HG03520 (cell line): Measurements from ENCODE around the gene EEF1A1.
"Not testable (repeated sequence)": the region's sequence is repeated elsewhere in the genome, so short reads cannot be mapped to it uniquely, and the experiment has no call there.

Experiments
- ATAC-seq: cut with Tn5 transposase; IDR thresholded peaks from one replicate; pipeline ENCODE4 v1.9.1; 2021; ENCODE audit warnings: mild to moderate bottlenecking, moderate library complexity; ENCODE audit not compliant: unreplicated experiment

The EEF1A1 gene

GRCh38 chr6:73506246-73506645 is 14.6 kb downstream of the EEF1A1 start:
- no peak for ATAC-seq

GRCh38 chr6:73505705-73506104 is 15.1 kb downstream of the EEF1A1 start:
- not testable (repeated sequence) for ATAC-seq

- ATAC-seq: no peak
Observed at GRCh38 chr6:73505142-73505541, 15.7 kb downstream of the EEF1A1 start.

- no peak for ATAC-seq
Observed at GRCh38 chr6:73504160-73504559, 16.7 kb downstream of the EEF1A1 start.

GRCh38 chr6:73503027-73503772 is 17.6 kb downstream of the EEF1A1 start:
- no peak for ATAC-seq

GRCh38 chr6:73497915-73498314 is 22.9 kb downstream of the EEF1A1 start:
- ATAC-seq: no peak

GRCh38 chr6:73491377-73491776 is 29.5 kb downstream of the EEF1A1 start:
- no peak for ATAC-seq

- ATAC-seq: no peak
Observed at GRCh38 chr6:73487473-73487872, 33.4 kb downstream of the EEF1A1 start.

GRCh38 chr6:73484438-73484837 is 36.4 kb downstream of the EEF1A1 start:
- no peak for ATAC-seq

- ATAC-seq: no peak
Observed at GRCh38 chr6:73481969-73482368, 38.9 kb downstream of the EEF1A1 start.

GRCh38 chr6:73477407-73477806 is 43.4 kb downstream of the EEF1A1 start:
- no peak for ATAC-seq

GRCh38 chr6:73476723-73477122 is 44.1 kb downstream of the EEF1A1 start:
- no peak for ATAC-seq

- peak; percentile 95 for ATAC-seq
Observed at GRCh38 chr6:73471686-73472290, 49.0 kb downstream of the EEF1A1 start.
